ENCODE data around the gene ACOT7.

Gene ACOT7

DNA sequence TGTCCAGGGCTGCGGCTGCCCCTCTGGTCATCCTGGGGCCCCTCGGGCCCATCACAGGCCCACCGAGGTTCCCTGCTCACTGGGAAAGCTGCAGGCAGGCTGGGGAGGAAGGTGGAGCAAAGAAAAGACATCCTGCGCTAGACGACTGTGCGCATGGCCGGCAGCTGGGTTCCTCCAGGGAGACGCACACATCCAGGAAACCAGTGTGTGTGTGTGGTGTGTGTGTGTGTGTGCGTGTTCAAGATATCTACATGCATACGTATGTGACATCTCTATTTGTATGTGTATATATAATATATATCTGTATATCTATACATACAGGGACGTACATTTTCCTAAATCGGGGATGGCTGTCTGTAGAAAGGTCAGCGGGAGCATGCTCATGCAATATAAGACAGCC is 63.7 kb downstream of the ACOT7 start:
- no peaks in the 10 kb centered on the region for H3K27me3 ChIP-seq
- no peaks in the 10 kb centered on the region for H3K4me1 ChIP-seq (ENCODE audit: control insufficient read depth in 1 of 2, insufficient read depth in 1 of 2, low read depth in 1 of 2, low read length in 1 of 2)
- H3K9me3 ChIP-seq: no peaks in the 10 kb centered on the region
- H3K27ac ChIP-seq: no peak overlapping the region
- no peak overlapping the region for H3K4me3 ChIP-seq (ENCODE audit: low read depth in 1 of 2, low read length in 1 of 2)
- H3K36me3 ChIP-seq: no peaks in the 10 kb centered on the region
- TF ChIP-seq, protein P1, sequence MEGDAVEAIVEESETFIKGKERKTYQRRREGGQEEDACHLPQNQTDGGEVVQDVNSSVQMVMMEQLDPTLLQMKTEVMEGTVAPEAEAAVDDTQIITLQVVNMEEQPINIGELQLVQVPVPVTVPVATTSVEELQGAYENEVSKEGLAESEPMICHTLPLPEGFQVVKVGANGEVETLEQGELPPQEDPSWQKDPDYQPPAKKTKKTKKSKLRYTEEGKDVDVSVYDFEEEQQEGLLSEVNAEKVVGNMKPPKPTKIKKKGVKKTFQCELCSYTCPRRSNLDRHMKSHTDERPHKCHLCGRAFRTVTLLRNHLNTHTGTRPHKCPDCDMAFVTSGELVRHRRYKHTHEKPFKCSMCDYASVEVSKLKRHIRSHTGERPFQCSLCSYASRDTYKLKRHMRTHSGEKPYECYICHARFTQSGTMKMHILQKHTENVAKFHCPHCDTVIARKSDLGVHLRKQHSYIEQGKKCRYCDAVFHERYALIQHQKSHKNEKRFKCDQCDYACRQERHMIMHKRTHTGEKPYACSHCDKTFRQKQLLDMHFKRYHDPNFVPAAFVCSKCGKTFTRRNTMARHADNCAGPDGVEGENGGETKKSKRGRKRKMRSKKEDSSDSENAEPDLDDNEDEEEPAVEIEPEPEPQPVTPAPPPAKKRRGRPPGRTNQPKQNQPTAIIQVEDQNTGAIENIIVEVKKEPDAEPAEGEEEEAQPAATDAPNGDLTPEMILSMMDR (IDR thresholded peaks at IDR 0.05): no peak

DNA sequence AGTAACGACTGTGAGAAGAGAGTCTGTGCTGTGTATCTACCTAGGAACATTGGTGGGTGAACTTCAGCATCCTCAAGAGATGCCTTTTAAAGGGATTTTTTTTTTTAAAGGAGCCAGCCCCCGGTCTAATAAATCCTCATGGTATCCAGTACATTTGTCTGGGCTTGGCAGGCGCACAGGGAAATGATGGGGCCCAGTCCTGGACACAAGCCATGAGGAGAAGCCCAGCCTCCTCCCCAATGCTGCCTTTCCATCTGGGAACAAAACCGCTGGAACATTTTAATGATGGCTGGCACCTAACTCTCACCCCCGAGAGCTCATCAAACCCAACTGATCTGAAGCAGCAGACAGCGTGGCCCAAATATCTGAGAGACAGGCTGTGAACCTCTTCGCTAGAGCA is 64.2 kb downstream of the ACOT7 start:
- Histone ChIP-seq H3K27me3 (no peaks in the 10 kb centered on the region), H3K4me3 (ENCODE audit: low read depth in 1 of 2, low read length in 1 of 2) (no peak overlapping the region), H3K4me1 (ENCODE audit: control insufficient read depth in 1 of 2, insufficient read depth in 1 of 2, low read depth in 1 of 2, low read length in 1 of 2) (no peaks in the 10 kb centered on the region), H3K27ac (no peak overlapping the region), H3K9me3 (no peaks in the 10 kb centered on the region), H3K36me3 (no peaks in the 10 kb centered on the region)
- TF ChIP-seq, protein P1 (IDR thresholded peaks at IDR 0.05): no peak

DNA sequence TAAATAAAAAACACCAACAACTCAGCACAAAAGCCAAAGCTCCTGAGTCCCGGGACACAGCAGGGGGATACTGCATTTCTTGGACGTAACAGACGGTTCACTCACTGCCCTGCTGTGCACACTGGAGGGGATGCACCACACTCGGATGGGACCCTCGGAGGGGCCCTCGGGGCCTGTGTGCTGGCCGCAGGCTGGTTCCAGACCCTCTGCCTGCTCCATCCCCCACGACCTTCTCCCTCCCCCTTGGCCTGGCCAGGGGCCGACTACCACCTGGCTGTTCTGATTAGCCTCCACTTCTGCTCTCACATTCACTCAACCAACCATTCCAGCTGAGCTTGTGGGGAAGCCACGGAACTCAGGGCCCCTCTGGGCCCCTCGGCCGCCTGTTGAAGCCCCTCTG is 64.9 kb downstream of the ACOT7 start:
- Histone ChIP-seq H3K27ac (no peak overlapping the region), H3K4me3 (ENCODE audit: low read depth in 1 of 2, low read length in 1 of 2) (no peak overlapping the region), H3K27me3 (no peaks in the 10 kb centered on the region), H3K4me1 (ENCODE audit: control insufficient read depth in 1 of 2, insufficient read depth in 1 of 2, low read depth in 1 of 2, low read length in 1 of 2) (no peaks in the 10 kb centered on the region), H3K36me3 (no peaks in the 10 kb centered on the region), H3K9me3 (no peaks in the 10 kb centered on the region)
- TF ChIP-seq, protein P1 (IDR thresholded peaks at IDR 0.05): no peak

DNA sequence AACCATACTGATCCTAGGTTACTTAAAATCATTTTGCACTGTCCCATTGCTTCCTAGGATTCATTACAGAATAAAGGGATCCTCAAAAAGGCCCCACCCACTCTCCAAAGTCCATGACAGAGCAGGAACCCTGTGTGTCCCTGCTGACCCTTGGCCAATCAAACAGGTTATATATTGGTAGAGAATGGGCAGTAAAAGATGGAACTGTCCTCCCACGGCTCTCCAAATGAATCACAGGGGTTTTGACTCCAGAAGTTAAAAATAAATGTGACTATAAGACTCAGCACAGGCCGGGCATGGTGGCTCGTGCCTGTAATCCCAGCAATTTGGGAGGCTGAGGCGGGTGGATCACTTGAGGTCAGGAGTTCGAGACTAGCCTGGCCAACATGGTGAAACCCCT is 65.5 kb downstream of the ACOT7 start:
- no peak overlapping the region for H3K4me3 ChIP-seq (ENCODE audit: low read depth in 1 of 2, low read length in 1 of 2)
- TF ChIP-seq, protein P1 (IDR thresholded peaks at IDR 0.05): no peak
- no peaks in the 10 kb centered on the region for H3K4me1 ChIP-seq (ENCODE audit: control insufficient read depth in 1 of 2, insufficient read depth in 1 of 2, low read depth in 1 of 2, low read length in 1 of 2)
- H3K27me3 ChIP-seq: no peaks in the 10 kb centered on the region
- H3K27ac ChIP-seq: no peak overlapping the region
- H3K9me3 ChIP-seq: no peaks in the 10 kb centered on the region
- H3K36me3 ChIP-seq: no peaks in the 10 kb centered on the region

DNA sequence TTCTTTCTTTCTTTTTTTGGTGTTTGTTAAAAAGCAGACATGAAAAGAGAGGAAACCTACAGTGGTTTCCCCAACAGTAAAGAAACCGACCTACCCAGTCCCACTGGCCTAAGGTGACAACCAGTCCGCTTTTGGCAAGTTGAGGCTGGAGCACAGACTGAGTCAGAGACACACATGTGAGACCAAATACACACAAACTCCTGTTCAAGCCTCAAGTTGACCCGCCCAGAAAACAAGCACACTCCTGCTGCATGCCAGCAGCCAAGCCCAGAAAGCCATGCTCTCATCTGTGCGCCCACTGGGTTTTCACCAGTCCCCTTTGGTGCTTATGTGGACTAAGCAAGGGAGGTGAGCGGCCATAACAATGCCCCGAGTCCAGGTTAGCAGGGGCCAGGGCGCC is 68.1 kb downstream of the ACOT7 start:
- TF ChIP-seq, protein P1 (IDR thresholded peaks at IDR 0.05): no peak
- no peaks in the 10 kb centered on the region for H3K4me1 ChIP-seq (ENCODE audit: control insufficient read depth in 1 of 2, insufficient read depth in 1 of 2, low read depth in 1 of 2, low read length in 1 of 2)
- no peaks in the 10 kb centered on the region for H3K27me3 ChIP-seq
- H3K36me3 ChIP-seq: no peaks in the 10 kb centered on the region
- H3K4me3 ChIP-seq (ENCODE audit: low read depth in 1 of 2, low read length in 1 of 2): no peak overlapping the region
- H3K27ac ChIP-seq: no peak overlapping the region
- H3K9me3 ChIP-seq: no peaks in the 10 kb centered on the region

DNA sequence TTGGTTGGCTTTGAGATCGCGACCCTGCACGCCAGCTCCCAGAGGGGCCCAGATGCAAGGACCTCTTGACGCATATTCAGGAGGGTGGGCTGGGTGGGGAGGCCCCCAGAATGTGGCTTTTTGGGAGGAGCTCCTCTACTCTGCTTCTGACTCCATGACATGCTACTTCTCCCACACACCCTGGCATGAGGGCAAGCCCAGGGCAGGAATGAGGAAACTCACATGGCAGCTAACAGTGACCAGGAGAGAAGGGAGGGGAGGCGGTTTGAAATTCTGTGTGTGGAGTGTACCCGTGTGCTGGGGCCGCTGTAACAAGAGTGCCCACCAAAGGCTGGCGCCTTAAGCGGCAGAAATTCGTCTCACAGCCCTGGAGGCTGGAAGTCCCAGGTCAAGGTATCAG is 71.4 kb downstream of the ACOT7 start:
- no peaks in the 10 kb centered on the region for H3K4me1 ChIP-seq (ENCODE audit: control insufficient read depth in 1 of 2, insufficient read depth in 1 of 2, low read depth in 1 of 2, low read length in 1 of 2)
- H3K36me3 ChIP-seq: no peaks in the 10 kb centered on the region
- no peak overlapping the region for H3K4me3 ChIP-seq (ENCODE audit: low read depth in 1 of 2, low read length in 1 of 2)
- H3K9me3 ChIP-seq: no peaks in the 10 kb centered on the region
- H3K27me3 ChIP-seq: no peaks in the 10 kb centered on the region
- H3K27ac ChIP-seq: no peak overlapping the region
- TF ChIP-seq, protein P1 (IDR thresholded peaks at IDR 0.05): no peak
